Osteoblast (primary cell): ENCODE data around the gene MED13L. TPM values are rescaled to one million over a fixed set of nuclear protein-coding genes. Genes with fewer than 3 reads are reported as not detected.

Source experiments
- DNase-seq: peaks from one replicate; pipeline ENCODE4 v3.0.0; 2011; ENCODE audit warnings: low spot score, mixed read lengths; ENCODE audit not compliant: insufficient read length; ENCODE audit errors: missing footprints
- H2AFZ ChIP-seq: 2 replicates; pipeline ENCODE4 v1.6.0; 2011; ENCODE audit warnings: mild to moderate bottlenecking, low read length
- H3K27ac ChIP-seq: 2 replicates; pipeline ENCODE4 v1.5.1; 2011; ENCODE audit warnings: mild to moderate bottlenecking, low read depth, low read length, moderate library complexity
- H3K27me3 ChIP-seq: 2 replicates; pipeline ENCODE4 v1.6.0; 2012; ENCODE audit warnings: mild to moderate bottlenecking, control low read depth, inconsistent platforms, low read length, moderate library complexity; ENCODE audit not compliant: insufficient read depth
- H3K36me3 ChIP-seq: 2 replicates; pipeline ENCODE4 v1.5.1; 2011; ENCODE audit warnings: mild to moderate bottlenecking, low read length, control low read depth, moderate library complexity; ENCODE audit not compliant: insufficient read depth
- H3K4me1 ChIP-seq: 2 replicates; pipeline ENCODE4 v1.5.1; 2011; ENCODE audit warnings: mild to moderate bottlenecking, low read length, control low read depth, moderate library complexity; ENCODE audit not compliant: insufficient read depth
- H3K4me2 ChIP-seq: 2 replicates; pipeline ENCODE4 v1.6.0; 2011; ENCODE audit warnings: mild to moderate bottlenecking, low read length; ENCODE audit not compliant: insufficient read depth
- H3K4me3 ChIP-seq: fragments of 200-600 bp; sonication (generic); 3 replicates; pipeline ENCODE4 v1.5.1; 2012; ENCODE audit warnings: mild to moderate bottlenecking, low read length, inconsistent platforms; ENCODE audit not compliant: insufficient read depth
- H3K79me2 ChIP-seq: 2 replicates; pipeline ENCODE4 v1.6.0; 2012; ENCODE audit warnings: mild to moderate bottlenecking, low read length, control low read depth, inconsistent platforms; ENCODE audit not compliant: insufficient read depth
- H3K9me3 ChIP-seq: 2 replicates; pipeline ENCODE4 v1.5.1; 2011; ENCODE audit warnings: low read depth, low read length, control low read depth
- H4K20me1 ChIP-seq: 2 replicates; pipeline ENCODE4 v1.6.0; 2012; ENCODE audit warnings: mild to moderate bottlenecking, low read length, control low read depth; ENCODE audit not compliant: insufficient read depth
- total RNA-seq: library from RNA; depleted of rRNA; stranded (reverse); fragments of >200 nt; gene quantifications from 2 replicates; pipeline ENCODE4 v1.2.3, GENCODE V29; 2012
- TF ChIP-seq, protein P1 (sequence below): IDR thresholded peaks from 2 replicates; pipeline ENCODE4 v1.5.1; 2011; ENCODE audit warnings: mild to moderate bottlenecking, low read depth, low read length, moderate library complexity; ENCODE audit errors: extremely low read depth

Gene MED13L
- total RNA-seq, 1 donor, result 359 TPM

DNA sequence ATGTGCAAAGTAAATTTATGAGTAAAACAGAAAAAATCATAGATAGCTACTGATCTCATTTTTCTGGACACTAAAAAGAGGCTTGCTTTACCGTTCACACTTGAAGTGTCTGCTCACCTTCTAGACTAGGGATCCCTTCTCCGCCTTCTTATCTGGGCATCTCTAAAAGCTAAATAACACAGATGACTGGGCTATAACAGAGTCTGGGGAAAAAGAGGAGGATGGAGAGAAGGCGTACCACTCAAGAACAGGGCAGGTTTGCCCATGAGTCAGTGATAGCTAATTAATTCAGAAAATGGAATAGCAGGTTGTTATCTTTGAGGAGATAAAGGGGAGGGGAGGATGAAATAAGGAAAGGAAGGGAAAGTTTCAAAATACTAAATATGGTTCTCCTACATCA is 185.3 kb downstream of the MED13L start:
- H3K27me3 ChIP-seq, result no peaks in the 10 kb centered on the region
- H3K79me2 ChIP-seq, result peaks cover 83% of the 10 kb centered on the region
- H3K4me1 ChIP-seq, result no peaks in the 10 kb centered on the region
- no peak overlapping the region for H2AFZ ChIP-seq
- peaks cover 38% of the 10 kb centered on the region for H4K20me1 ChIP-seq
- no peaks in the 10 kb centered on the region for H3K36me3 ChIP-seq
- no peak overlapping the region for H3K4me3 ChIP-seq
- no peaks in the 10 kb centered on the region for H3K9me3 ChIP-seq
- no peak overlapping the region for H3K4me2 ChIP-seq
- H3K27ac ChIP-seq, result no peak overlapping the region
- DNase-seq, result no peak
- TF ChIP-seq, protein P1, sequence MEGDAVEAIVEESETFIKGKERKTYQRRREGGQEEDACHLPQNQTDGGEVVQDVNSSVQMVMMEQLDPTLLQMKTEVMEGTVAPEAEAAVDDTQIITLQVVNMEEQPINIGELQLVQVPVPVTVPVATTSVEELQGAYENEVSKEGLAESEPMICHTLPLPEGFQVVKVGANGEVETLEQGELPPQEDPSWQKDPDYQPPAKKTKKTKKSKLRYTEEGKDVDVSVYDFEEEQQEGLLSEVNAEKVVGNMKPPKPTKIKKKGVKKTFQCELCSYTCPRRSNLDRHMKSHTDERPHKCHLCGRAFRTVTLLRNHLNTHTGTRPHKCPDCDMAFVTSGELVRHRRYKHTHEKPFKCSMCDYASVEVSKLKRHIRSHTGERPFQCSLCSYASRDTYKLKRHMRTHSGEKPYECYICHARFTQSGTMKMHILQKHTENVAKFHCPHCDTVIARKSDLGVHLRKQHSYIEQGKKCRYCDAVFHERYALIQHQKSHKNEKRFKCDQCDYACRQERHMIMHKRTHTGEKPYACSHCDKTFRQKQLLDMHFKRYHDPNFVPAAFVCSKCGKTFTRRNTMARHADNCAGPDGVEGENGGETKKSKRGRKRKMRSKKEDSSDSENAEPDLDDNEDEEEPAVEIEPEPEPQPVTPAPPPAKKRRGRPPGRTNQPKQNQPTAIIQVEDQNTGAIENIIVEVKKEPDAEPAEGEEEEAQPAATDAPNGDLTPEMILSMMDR, result no peak

DNA sequence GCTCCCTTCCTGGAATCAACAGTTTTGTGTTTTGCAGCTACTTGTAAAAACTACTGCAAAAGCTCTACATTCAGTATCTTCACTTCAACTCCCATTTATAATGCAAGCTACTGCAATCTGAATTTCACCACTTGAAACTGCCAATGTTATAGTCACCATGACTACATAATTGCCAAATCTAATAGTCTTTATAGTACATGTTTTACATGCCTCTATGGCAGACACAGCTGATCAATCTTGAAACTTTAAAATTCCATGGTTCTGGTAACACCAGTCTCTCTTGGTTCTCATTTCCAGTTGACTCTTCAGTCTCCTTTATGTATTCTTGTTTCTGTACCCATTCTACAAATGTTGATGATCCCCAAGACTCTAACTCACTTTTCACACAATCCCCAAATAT is 185.9 kb downstream of the MED13L start:
- DNase-seq, result no peak
- Histone ChIP-seq H3K79me2 (peaks cover 84% of the 10 kb centered on the region), H3K27me3 (no peaks in the 10 kb centered on the region), H3K27ac (no peak overlapping the region), H3K36me3 (no peaks in the 10 kb centered on the region), H3K4me2 (no peak overlapping the region), H3K9me3 (no peaks in the 10 kb centered on the region), H2AFZ (no peak overlapping the region), H3K4me1 (no peaks in the 10 kb centered on the region), H3K4me3 (no peak overlapping the region), H4K20me1 (peaks cover 35% of the 10 kb centered on the region)
- TF ChIP-seq, protein P1, result no peak

DNA sequence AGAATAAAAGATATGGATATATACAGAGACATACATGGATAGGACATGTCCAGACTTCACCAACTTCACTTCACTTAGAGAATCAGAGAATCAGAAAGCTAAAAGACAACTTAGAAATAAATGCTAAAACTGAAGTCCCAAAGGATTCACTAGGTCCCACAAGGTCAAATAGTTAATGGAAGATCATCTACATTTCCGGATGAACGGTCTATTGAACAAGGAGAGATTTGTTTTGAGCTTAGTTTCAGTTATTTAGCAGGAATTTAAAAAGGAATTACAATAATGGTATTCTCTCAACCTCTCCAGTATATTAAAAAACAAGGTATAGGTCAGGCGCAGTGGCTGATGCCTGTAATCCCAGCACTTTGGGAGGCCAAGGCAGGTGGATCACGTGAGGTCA is 187.0 kb downstream of the MED13L start:
- Histone ChIP-seq H3K27ac (no peak overlapping the region), H3K4me2 (no peak overlapping the region), H3K9me3 (no peaks in the 10 kb centered on the region), H3K4me3 (no peak overlapping the region), H2AFZ (no peak overlapping the region), H3K79me2 (peaks cover 88% of the 10 kb centered on the region), H3K36me3 (no peaks in the 10 kb centered on the region), H3K4me1 (no peaks in the 10 kb centered on the region), H3K27me3 (no peaks in the 10 kb centered on the region), H4K20me1 (peaks cover 35% of the 10 kb centered on the region)
- DNase-seq, result no peak
- TF ChIP-seq, protein P1, result no peak

DNA sequence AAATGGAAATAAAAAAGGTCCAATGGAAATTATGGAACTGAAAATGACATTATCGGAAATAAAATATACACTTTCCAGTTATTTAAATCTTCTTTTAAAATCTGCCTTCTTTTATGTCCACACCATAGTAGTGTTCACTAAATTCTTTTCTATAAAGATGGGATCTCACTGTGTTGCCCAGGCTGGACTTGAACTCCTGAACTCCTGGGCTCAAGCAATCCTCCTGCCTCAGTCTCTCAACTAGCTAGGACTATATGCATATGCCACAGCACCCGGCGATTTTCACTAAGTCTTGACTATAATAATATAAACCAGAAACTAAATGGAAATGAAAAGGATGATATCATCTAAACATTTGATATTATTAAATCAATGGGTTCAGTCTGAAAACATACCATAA is 188.4 kb downstream of the MED13L start:
- Histone ChIP-seq H3K79me2 (peaks cover 90% of the 10 kb centered on the region), H2AFZ (no peak overlapping the region), H3K27ac (no peak overlapping the region), H3K4me2 (no peak overlapping the region), H3K9me3 (no peaks in the 10 kb centered on the region), H4K20me1 (peaks cover 36% of the 10 kb centered on the region), H3K36me3 (no peaks in the 10 kb centered on the region), H3K27me3 (no peaks in the 10 kb centered on the region), H3K4me3 (no peak overlapping the region), H3K4me1 (no peaks in the 10 kb centered on the region)
- DNase-seq, result no peak
- TF ChIP-seq, protein P1, result no peak
